Hepatocyte (in vitro differentiated cells): ENCODE results near the gene KIF25.

Experiments used
- EZH2 ChIP-seq: fragments of 200-600 bp; sonication (generic); IDR thresholded peaks from 2 replicates; pipeline ENCODE4 v1.6.1; 2016; ENCODE audit warnings: antibody characterized with exemption, mild to moderate bottlenecking, borderline replicate concordance
- EZH2phosphoT487 ChIP-seq: fragments of 200-600 bp; sonication (generic); IDR thresholded peaks from one replicate; pipeline ENCODE4 v1.6.1; 2018; ENCODE audit warnings: antibody characterized with exemption, mild to moderate bottlenecking, low read depth, moderate library complexity; ENCODE audit not compliant: unreplicated experiment, severe bottlenecking
- TF ChIP-seq, protein P1 (sequence below): fragments of 200-600 bp; sonication (generic); IDR thresholded peaks from 2 replicates; pipeline ENCODE4 v1.5.1; 2016; ENCODE audit warnings: antibody characterized with exemption, mild to moderate bottlenecking; ENCODE audit not compliant: poor library complexity

- TF ChIP-seq EZH2 (no peak), EZH2phosphoT487 (no peak)
- TF ChIP-seq, protein P1, sequence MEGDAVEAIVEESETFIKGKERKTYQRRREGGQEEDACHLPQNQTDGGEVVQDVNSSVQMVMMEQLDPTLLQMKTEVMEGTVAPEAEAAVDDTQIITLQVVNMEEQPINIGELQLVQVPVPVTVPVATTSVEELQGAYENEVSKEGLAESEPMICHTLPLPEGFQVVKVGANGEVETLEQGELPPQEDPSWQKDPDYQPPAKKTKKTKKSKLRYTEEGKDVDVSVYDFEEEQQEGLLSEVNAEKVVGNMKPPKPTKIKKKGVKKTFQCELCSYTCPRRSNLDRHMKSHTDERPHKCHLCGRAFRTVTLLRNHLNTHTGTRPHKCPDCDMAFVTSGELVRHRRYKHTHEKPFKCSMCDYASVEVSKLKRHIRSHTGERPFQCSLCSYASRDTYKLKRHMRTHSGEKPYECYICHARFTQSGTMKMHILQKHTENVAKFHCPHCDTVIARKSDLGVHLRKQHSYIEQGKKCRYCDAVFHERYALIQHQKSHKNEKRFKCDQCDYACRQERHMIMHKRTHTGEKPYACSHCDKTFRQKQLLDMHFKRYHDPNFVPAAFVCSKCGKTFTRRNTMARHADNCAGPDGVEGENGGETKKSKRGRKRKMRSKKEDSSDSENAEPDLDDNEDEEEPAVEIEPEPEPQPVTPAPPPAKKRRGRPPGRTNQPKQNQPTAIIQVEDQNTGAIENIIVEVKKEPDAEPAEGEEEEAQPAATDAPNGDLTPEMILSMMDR = no peak
Observed at GRCh38 chr6:167997642-167998041, at the start of gene KIF25.
